Memory B cell (primary cell): ENCODE measurements around the gene GIPR.

Source experiments
- ATAC-seq: fragments of 150-1000 bp; cut with Tn5 transposase; 2 replicates; pipeline ENCODE4 v1.10.0; 2021; ENCODE audit warnings: low read depth, mild to moderate bottlenecking, moderate library complexity
- DNase-seq, 2 donors: peaks; one replicate each; pipeline ENCODE4 v3.0.0; 2022; ENCODE audit warnings: low spot score in 2 of 2
- H3K27ac Mint-ChIP-seq: one replicate; pipeline ENCODE4 v1.8.0; 2022; ENCODE audit warnings: mild to moderate bottlenecking, moderate library complexity, mixed read lengths
- H3K27me3 Mint-ChIP-seq: one replicate; pipeline ENCODE4 v1.8.0; 2022; ENCODE audit warnings: mixed read lengths
- H3K36me3 Mint-ChIP-seq: one replicate; pipeline ENCODE4 v1.8.0; 2022; ENCODE audit warnings: mild to moderate bottlenecking, mixed read lengths
- H3K4me1 Mint-ChIP-seq: one replicate; pipeline ENCODE4 v1.8.0; 2022; ENCODE audit warnings: mixed read lengths
- H3K4me3 Mint-ChIP-seq: one replicate; pipeline ENCODE4 v1.8.0; 2022; ENCODE audit warnings: mild to moderate bottlenecking, moderate library complexity, mixed read lengths
- H3K9me3 Mint-ChIP-seq: one replicate; pipeline ENCODE4 v1.8.0; 2022; ENCODE audit warnings: mixed read lengths

GIPR gene

GRCh38 chr19:45692187-45693105, 24.4 kb downstream of the GIPR start, which contains the start of gene QPCTL:
Gene QPCTL (plus strand): TSS chr19:45692666. CDS start chr19:45692704, 38 bp downstream.
- ATAC-seq (peak; percentile 81), DNase-seq (peak; percentile 92 to 98)
- H3K27me3 Mint-ChIP-seq, result no peaks in the 10 kb centered on the region
- peaks cover 14% of the 10 kb centered on the region for H3K4me1 Mint-ChIP-seq
- peak within 1 kb of the TSS; percentile 96 for H3K27ac Mint-ChIP-seq
- peak within 1 kb of the TSS; percentile 97 for H3K4me3 Mint-ChIP-seq
- H3K9me3 Mint-ChIP-seq, result no peaks in the 10 kb centered on the region
- peaks cover 16% of the 10 kb centered on the region for H3K36me3 Mint-ChIP-seq

DNA sequence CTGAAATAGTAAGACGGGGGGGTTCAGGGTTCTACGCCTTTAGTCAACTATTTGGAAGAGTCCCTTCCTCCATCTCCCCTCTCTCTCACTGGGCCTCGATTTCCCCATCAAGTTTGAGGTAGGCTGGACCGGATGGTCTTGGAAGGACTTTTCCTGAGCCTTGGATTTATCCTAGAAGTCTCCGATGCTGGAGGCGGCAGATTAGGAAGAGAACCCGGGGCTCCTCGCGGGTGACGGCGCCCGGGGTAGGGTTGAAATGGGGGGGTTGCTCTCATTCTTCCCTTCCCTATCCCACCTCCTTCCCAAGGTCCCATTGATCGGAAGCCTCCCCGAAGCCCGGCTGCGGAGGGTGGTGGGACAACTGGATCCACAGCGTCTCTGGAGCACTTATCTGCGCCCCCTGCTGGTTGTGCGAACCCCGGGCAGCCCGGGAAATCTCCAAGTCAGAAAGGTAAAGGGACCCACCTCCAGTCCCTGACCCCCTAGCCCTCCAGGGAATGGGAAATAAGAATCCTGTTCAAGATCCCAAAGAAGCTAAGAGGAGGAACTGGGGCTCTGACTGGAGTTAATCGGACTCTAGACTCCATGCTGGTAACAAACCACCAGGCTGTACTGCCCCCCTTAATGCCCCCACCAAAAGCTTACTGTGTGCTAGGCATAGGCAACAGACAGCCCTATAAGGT, 25.2 kb downstream of the GIPR start:
- DNase-seq (peak; percentile 69 to 82), ATAC-seq (no peak)
- peaks cover 16% of the 10 kb centered on the region for H3K4me1 Mint-ChIP-seq
- H3K27me3 Mint-ChIP-seq, result no peaks in the 10 kb centered on the region
- peak overlapping the region; percentile 96 for H3K27ac Mint-ChIP-seq
- peak overlapping the region; percentile 97 for H3K4me3 Mint-ChIP-seq
- peaks cover 18% of the 10 kb centered on the region for H3K36me3 Mint-ChIP-seq
- H3K9me3 Mint-ChIP-seq, result no peaks in the 10 kb centered on the region

GRCh38 chr19:45701676-45702075, 33.7 kb downstream of the GIPR start:
- H3K4me1 Mint-ChIP-seq, result peaks cover 15% of the 10 kb centered on the region
- H3K27ac Mint-ChIP-seq, result no peak overlapping the region
- peaks cover 1% of the 10 kb centered on the region for H3K9me3 Mint-ChIP-seq
- no peaks in the 10 kb centered on the region for H3K27me3 Mint-ChIP-seq
- no peak for DNase-seq
- peaks cover 13% of the 10 kb centered on the region for H3K36me3 Mint-ChIP-seq
- ATAC-seq, result no peak
- H3K4me3 Mint-ChIP-seq, result no peak overlapping the region

GRCh38 chr19:45705115-45705514, 37.1 kb downstream of the GIPR start:
- DNase-seq, result no peak
- Mint-ChIP-seq H3K9me3 (peaks cover 1% of the 10 kb centered on the region), H3K4me3 (no peak overlapping the region), H3K27me3 (no peaks in the 10 kb centered on the region), H3K4me1 (peaks cover 14% of the 10 kb centered on the region), H3K36me3 (peaks cover 13% of the 10 kb centered on the region), H3K27ac (no peak overlapping the region)
- ATAC-seq, result no peak

- Mint-ChIP-seq H3K27me3 (no peaks in the 10 kb centered on the region), H3K9me3 (peaks cover 1% of the 10 kb centered on the region), H3K36me3 (peaks cover 13% of the 10 kb centered on the region), H3K4me3 (peak overlapping the region; percentile 21), H3K4me1 (peaks cover 19% of the 10 kb centered on the region), H3K27ac (peak overlapping the region; percentile 83)
- ATAC-seq (no peak), DNase-seq (no peak)
These were observed 37.8 kb downstream of the GIPR start for GRCh38 chr19:45705710-45706415.

GRCh38 chr19:45710356-45711130, 42.5 kb downstream of the GIPR start:
- Mint-ChIP-seq H3K27me3 (no peaks in the 10 kb centered on the region), H3K27ac (peak overlapping the region; percentile 82), H3K4me3 (no peak overlapping the region), H3K4me1 (peaks cover 18% of the 10 kb centered on the region), H3K9me3 (no peaks in the 10 kb centered on the region), H3K36me3 (peaks cover 7% of the 10 kb centered on the region)
- DNase-seq, result no peak
- ATAC-seq, result no peak

DNA sequence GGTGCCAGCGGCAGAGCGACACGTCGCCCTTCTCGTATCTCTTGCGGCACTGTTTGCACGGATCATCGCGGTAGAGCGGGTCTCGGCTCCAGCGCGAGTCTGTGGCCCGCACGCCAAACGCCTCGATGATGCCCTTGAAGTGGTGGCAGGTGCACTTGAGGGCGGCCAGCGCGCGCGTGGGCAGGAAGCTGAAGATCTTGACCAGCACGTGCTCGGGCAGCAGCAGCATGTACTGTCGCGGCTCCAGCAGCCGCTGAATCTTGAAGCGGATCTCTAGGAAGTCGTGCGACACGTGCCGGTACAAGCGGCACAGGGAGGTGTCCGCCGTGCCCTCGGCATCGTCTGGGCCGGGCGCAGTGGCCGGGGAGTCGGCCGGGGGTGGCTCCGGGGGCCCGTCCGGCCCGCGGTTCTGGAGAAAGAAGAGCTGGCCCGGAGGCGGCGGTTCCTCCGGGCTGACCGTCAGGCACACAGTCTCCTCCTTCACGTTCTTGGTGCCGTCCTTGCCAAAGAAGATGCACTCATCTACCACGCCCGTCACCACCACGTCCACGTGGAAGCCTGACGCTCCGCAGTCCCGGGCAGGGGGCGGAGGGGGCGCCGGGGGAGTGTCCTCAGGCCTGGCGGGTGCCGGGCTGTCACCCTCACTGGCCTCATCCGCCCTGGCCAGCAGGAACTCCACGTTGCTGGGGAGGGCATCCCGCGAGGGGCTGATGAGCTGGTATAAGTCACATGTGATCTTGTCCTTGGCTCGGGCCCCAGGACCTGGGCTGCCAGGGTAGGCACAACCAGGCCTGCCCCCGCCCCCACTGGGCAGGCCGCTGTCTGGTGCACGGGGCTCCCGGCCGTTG, 44.1 kb downstream of the GIPR start:
- DNase-seq (no peak), ATAC-seq (no peak)
- peaks cover 7% of the 10 kb centered on the region for H3K36me3 Mint-ChIP-seq
- no peaks in the 10 kb centered on the region for H3K9me3 Mint-ChIP-seq
- H3K27me3 Mint-ChIP-seq, result no peaks in the 10 kb centered on the region
- H3K4me3 Mint-ChIP-seq, result no peak overlapping the region
- peaks cover 23% of the 10 kb centered on the region for H3K4me1 Mint-ChIP-seq
- H3K27ac Mint-ChIP-seq, result no peak overlapping the region

DNA sequence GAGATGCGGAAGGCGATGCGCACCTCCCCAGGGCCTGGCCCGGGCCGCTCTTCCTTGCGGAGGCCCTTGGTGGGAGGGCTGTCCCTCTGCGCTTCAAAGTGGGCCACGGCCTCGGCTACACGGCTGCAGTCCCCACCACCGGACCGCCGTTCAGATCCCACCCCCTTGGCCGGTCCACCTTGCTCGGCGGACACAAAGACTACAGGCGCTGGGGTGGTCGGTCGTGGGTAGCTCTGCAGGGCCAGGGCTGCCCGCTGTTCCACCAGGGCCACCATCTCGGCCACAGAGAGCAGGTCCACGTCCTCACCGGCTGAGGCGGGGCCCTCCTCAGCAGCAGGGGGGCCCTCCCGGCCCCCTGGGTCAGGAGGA, 44.7 kb downstream of the GIPR start:
- H3K4me3 Mint-ChIP-seq, result no peak overlapping the region
- H3K27me3 Mint-ChIP-seq, result no peaks in the 10 kb centered on the region
- H3K9me3 Mint-ChIP-seq, result no peaks in the 10 kb centered on the region
- ATAC-seq (no peak), DNase-seq (no peak)
- no peak overlapping the region for H3K27ac Mint-ChIP-seq
- H3K4me1 Mint-ChIP-seq, result peaks cover 23% of the 10 kb centered on the region
- H3K36me3 Mint-ChIP-seq, result peaks cover 7% of the 10 kb centered on the region

- Mint-ChIP-seq H3K27ac (no peak overlapping the region), H3K4me1 (peaks cover 23% of the 10 kb centered on the region), H3K9me3 (no peaks in the 10 kb centered on the region), H3K36me3 (peaks cover 7% of the 10 kb centered on the region), H3K27me3 (no peaks in the 10 kb centered on the region), H3K4me3 (no peak overlapping the region)
- ATAC-seq, result no peak
- DNase-seq, result no peak
These were observed 45.1 kb downstream of the GIPR start for GRCh38 chr19:45713141-45713540.

- no peaks in the 10 kb centered on the region for H3K9me3 Mint-ChIP-seq
- peaks cover 13% of the 10 kb centered on the region for H3K36me3 Mint-ChIP-seq
- peaks cover 24% of the 10 kb centered on the region for H3K4me1 Mint-ChIP-seq
- DNase-seq (no peak), ATAC-seq (no peak)
- H3K27me3 Mint-ChIP-seq, result no peaks in the 10 kb centered on the region
- H3K4me3 Mint-ChIP-seq, result no peak overlapping the region
- H3K27ac Mint-ChIP-seq, result no peak overlapping the region
These were observed 47.1 kb downstream of the GIPR start for GRCh38 chr19:45715139-45715538.

DNA sequence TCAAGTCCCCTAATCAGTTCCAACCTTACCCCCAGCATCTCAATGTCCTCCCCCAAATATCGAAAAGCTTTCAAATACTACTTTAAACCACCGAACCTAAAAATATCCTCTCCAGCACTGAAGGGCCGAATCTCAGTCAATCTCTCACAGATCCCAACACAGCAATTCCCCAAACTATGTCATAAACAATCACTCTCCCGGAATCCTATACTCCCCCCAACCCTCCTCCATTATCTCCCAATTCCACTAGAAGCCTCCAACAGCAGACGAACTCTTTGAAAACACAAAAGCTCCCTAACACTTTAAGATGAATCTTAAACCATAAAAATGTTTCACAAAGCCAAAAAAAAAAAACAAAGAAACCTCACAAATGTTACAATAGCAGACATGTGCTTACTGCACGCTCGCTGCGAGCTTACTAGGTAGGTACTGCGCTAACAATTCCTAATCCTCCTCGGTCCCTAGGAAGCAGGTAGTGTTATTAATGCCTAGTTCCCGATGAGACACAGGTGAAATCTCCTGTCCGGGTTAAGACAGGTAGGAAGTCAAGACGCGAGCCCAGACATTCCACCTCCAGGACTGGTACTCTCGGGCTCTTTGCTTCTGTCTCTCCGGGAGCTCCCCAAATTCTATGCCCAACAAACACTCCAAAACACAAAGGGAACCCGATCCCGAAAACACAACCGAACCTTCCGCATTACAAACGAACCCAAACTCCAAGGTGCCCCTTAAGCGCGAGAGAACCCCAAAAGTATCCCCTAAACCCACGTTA, 48.5 kb downstream of the GIPR start:
- Mint-ChIP-seq H3K36me3 (peaks cover 13% of the 10 kb centered on the region), H3K27me3 (no peaks in the 10 kb centered on the region), H3K4me3 (peak overlapping the region; percentile 90), H3K4me1 (peaks cover 18% of the 10 kb centered on the region), H3K9me3 (no peaks in the 10 kb centered on the region), H3K27ac (peak overlapping the region; percentile 77)
- DNase-seq, result peak in 1 of 2 donors; percentile 13
- ATAC-seq, result no peak
